HEK293 (cell line): ENCODE results near the gene NRSN2.

Experiments used
- BCL11B ChIP-seq: fragments of 450-650 bp; formaldehyde crosslinking; IDR thresholded peaks from 2 replicates; pipeline ENCODE4 v1.5.1; 2016; ENCODE audit warnings: low read depth, missing biosample characterization, missing genetic modification characterization
- HOXA7 ChIP-seq: sonication (generic); formaldehyde crosslinking; IDR thresholded peaks from 2 replicates; pipeline ENCODE4 v1.8.1; 2022; ENCODE audit warnings: missing genetic modification reagents, borderline replicate concordance
- KLF1 ChIP-seq: fragments of 450-650 bp; formaldehyde crosslinking; IDR thresholded peaks from 2 replicates; pipeline ENCODE4 v1.5.1; 2016; ENCODE audit warnings: missing biosample characterization, missing genetic modification characterization
- KLF8 ChIP-seq: fragments of 450-650 bp; formaldehyde crosslinking; IDR thresholded peaks from 2 replicates; pipeline ENCODE4 v1.5.1; 2016; ENCODE audit warnings: missing biosample characterization, missing genetic modification characterization
- MYNN ChIP-seq: fragments of 450-650 bp; formaldehyde crosslinking; IDR thresholded peaks from 2 replicates; pipeline ENCODE4 v1.5.1; 2016; ENCODE audit warnings: missing biosample characterization, missing genetic modification characterization, borderline replicate concordance
- OSR2 ChIP-seq: fragments of 450-650 bp; formaldehyde crosslinking; IDR thresholded peaks from 2 replicates; pipeline ENCODE4 v1.5.1; 2016; ENCODE audit warnings: missing biosample characterization, missing genetic modification characterization
- PRDM2 ChIP-seq: fragments of 450-650 bp; formaldehyde crosslinking; IDR thresholded peaks from 2 replicates; pipeline ENCODE4 v1.5.1; 2016; ENCODE audit warnings: missing biosample characterization, missing genetic modification characterization, borderline replicate concordance
- PRDM4 ChIP-seq: fragments of 450-650 bp; formaldehyde crosslinking; IDR thresholded peaks from 2 replicates; pipeline ENCODE4 v1.5.1; 2017; ENCODE audit warnings: missing biosample characterization, missing genetic modification characterization
- WT1 ChIP-seq: fragments of 450-650 bp; formaldehyde crosslinking; IDR thresholded peaks from 2 replicates; pipeline ENCODE4 v1.5.1; 2016; ENCODE audit warnings: missing biosample characterization, missing genetic modification characterization
- ZBTB17 ChIP-seq: fragments of 450-650 bp; formaldehyde crosslinking; IDR thresholded peaks from 2 replicates; pipeline ENCODE4 v1.5.1; 2016; ENCODE audit warnings: missing biosample characterization, missing genetic modification characterization
- ZBTB49 ChIP-seq: fragments of 450-650 bp; formaldehyde crosslinking; IDR thresholded peaks from 2 replicates; pipeline ENCODE4 v1.5.1; 2016; ENCODE audit warnings: missing biosample characterization, missing genetic modification characterization, low read depth
- ZBTB7A ChIP-seq: fragments of 450-650 bp; formaldehyde crosslinking; IDR thresholded peaks from 2 replicates; pipeline ENCODE4 v1.5.1; 2016; ENCODE audit warnings: low read depth, missing biosample characterization, missing genetic modification characterization
- ZEB2 ChIP-seq: fragments of 450-650 bp; formaldehyde crosslinking; IDR thresholded peaks from 2 replicates; pipeline ENCODE4 v1.5.1; 2016; ENCODE audit warnings: missing biosample characterization, missing genetic modification characterization
- ZNF10 ChIP-seq: fragments of 450-650 bp; formaldehyde crosslinking; IDR thresholded peaks from 2 replicates; pipeline ENCODE4 v1.5.1; 2017; ENCODE audit warnings: missing biosample characterization, missing genetic modification characterization
- ZNF19 ChIP-seq: fragments of 450-650 bp; formaldehyde crosslinking; IDR thresholded peaks from 2 replicates; pipeline ENCODE4; 2016; ENCODE audit warnings: missing biosample characterization, missing genetic modification characterization, low read depth
- ZNF239 ChIP-seq: fragments of 450-650 bp; formaldehyde crosslinking; IDR thresholded peaks from 2 replicates; pipeline ENCODE4 v1.5.1; 2016; ENCODE audit warnings: missing biosample characterization, missing genetic modification characterization
- ZNF24 ChIP-seq: fragments of 450-650 bp; formaldehyde crosslinking; IDR thresholded peaks from 2 replicates; pipeline ENCODE4 v1.5.1; 2016; ENCODE audit warnings: missing biosample characterization, missing genetic modification characterization
- ZNF341 ChIP-seq: fragments of 450-650 bp; formaldehyde crosslinking; IDR thresholded peaks from 2 replicates; pipeline ENCODE4; 2016; ENCODE audit warnings: low read depth, missing biosample characterization, missing genetic modification characterization
- ZNF398 ChIP-seq: fragments of 450-650 bp; formaldehyde crosslinking; IDR thresholded peaks from 2 replicates; pipeline ENCODE4 v1.5.1; 2017; ENCODE audit warnings: missing biosample characterization, missing genetic modification characterization
- ZNF416 ChIP-seq: fragments of 450-650 bp; formaldehyde crosslinking; IDR thresholded peaks from 2 replicates; pipeline ENCODE4 v1.5.1; 2016; ENCODE audit warnings: missing biosample characterization, missing genetic modification characterization
- ZNF426 ChIP-seq: fragments of 450-650 bp; formaldehyde crosslinking; IDR thresholded peaks from 2 replicates; pipeline ENCODE4 v1.5.1; 2017; ENCODE audit warnings: missing biosample characterization, missing genetic modification characterization, mild to moderate bottlenecking, inconsistent platforms, moderate library complexity
- ZNF513 ChIP-seq: fragments of 450-650 bp; IDR thresholded peaks from 2 replicates; pipeline ENCODE4 v1.5.1; 2018; ENCODE audit warnings: missing biosample characterization, missing genetic modification characterization
- ZNF529 ChIP-seq: fragments of 450-650 bp; formaldehyde crosslinking; IDR thresholded peaks from 2 replicates; pipeline ENCODE4 v1.5.1; 2017; ENCODE audit warnings: missing genetic modification characterization, missing biosample characterization; ENCODE audit not compliant: insufficient replicate concordance
- ZNF76 ChIP-seq: fragments of 450-650 bp; formaldehyde crosslinking; IDR thresholded peaks from 2 replicates; pipeline ENCODE4; 2016; ENCODE audit warnings: low read depth, missing biosample characterization, missing genetic modification characterization, borderline replicate concordance

The NRSN2 gene

DNA sequence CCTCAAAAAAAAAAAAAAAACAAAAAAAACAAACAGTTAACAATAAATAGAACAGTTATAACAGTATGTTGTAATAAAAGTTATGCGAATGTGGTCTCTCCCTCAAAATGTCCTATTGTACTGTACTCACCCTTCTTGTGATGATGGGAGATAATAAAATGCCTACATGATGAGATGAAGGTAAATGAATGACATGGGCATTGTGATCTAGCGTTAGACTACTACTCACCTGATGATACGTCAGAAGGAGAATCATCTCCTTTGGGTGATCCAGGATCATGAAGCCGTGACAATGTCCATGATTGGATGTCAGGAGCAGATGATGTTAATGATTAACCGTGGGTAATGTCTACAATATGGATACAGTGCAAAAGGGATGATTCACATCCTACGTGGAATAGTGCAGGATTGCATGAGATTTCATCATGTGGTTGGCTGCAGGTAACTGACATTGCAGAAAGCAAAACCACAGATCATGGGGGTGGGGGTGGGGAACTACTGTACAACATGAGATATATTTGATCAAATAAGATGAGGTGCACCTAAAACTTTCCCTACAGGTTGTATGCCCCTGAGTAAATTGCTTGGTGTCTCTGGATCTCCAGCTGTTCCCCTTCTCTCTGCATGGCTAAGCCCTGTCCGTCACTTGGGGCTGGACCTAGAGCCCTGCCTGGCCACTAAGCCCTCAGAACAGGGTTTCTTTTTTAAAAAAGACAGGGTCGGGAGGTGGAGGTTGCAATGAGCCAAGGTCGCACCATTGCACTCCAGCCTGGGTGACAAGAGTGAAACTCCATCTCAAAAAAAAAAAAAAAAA lies 55.0 kb downstream of the NRSN2 start (continued):
- TF ChIP-seq ZNF239 (tag by site-specific recombination), result no peak
- no peak for TF ChIP-seq ZNF416 (tag by site-specific recombination)
- TF ChIP-seq ZEB2, result peak; percentile 53; the same call in 1 of the 2 replicates
- 0 out of 2 replicates have a peak, but pooled peaks have one; percentile 26 for TF ChIP-seq ZNF513
- TF ChIP-seq MYNN, result no peak
- TF ChIP-seq PRDM2, result no peak
- TF ChIP-seq OSR2 (tag by site-specific recombination), result no peak
- no peak for TF ChIP-seq ZNF341 (tag by site-specific recombination)
- TF ChIP-seq WT1 (tag by site-specific recombination), result no peak
- no peak for TF ChIP-seq ZBTB7A
- TF ChIP-seq ZNF426, result no peak
- no peak; the same call in 1 of the 2 replicates for TF ChIP-seq ZNF398 (tag by site-specific recombination)
- no peak for TF ChIP-seq ZNF529 (tag by site-specific recombination)
- no peak for TF ChIP-seq ZNF10 (tag by site-specific recombination)
- no peak for TF ChIP-seq ZNF24 (tag by site-specific recombination)
- no peak for TF ChIP-seq PRDM4 (tag by site-specific recombination)
- no peak for TF ChIP-seq ZNF19 (tag by site-specific recombination)
- TF ChIP-seq BCL11B (tag by site-specific recombination), result no peak
- TF ChIP-seq HOXA7 (CRISPR knock-in tag), result no peak
- no peak for TF ChIP-seq KLF8
- TF ChIP-seq KLF1 (tag by site-specific recombination), result no peak
- no peak for TF ChIP-seq ZBTB49 (tag by site-specific recombination)
- peak; percentile 81 for TF ChIP-seq ZBTB17 (tag by site-specific recombination)
- no peak for TF ChIP-seq ZNF76 (tag by site-specific recombination)
